ENCODE measurements around the gene ZNF346.
A peak's percentile ranks its signal among the peaks of the same experiment; 100 is the strongest.

Gene ZNF346

DNA sequence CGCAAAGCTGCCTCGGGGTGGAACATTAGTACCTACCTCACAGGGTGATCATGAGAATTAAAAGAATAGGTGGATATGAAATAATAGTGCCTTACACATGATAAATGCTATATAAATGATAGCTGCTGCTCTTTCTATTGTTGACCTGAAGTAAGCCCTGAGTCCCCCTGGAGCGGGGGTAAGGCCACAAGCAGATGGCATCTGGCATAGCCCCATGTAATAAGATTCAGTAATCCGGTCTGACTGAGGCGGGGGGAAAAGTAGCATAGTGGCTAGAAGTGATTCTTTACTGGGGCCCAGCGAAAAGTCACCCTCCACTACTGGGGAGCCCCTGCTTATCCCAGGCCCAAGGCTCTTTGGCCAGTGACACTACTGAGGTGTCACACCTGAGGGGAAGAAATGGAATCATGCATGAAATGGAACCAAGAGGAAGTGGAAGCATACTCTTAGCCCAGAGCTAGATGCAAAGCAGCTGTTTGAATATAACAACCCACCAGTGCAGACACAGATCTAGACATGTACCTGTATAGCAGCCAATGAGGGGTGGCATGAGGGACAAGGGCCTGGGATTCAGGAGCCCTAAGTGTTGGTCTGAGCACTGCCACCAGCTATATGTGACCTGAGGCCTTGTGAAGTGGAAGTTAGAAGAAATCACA is 48.2 kb downstream of the ZNF346 start:
- Histone ChIP-seq H3K36me3 (ENCODE audit: control insufficient read depth in 1 of 2, insufficient read depth in 2 of 2, low read length in 2 of 2) (peaks cover 0 to 12% of the 10 kb centered on the region in 2 donors), H3K9me3 (ENCODE audit: control insufficient read depth in 1 of 2, low read length in 2 of 2) (no peaks in the 10 kb centered on the region), H3K4me1 (ENCODE audit: control insufficient read depth in 1 of 2, insufficient read depth in 2 of 2, low read length in 2 of 2) (no peaks in the 10 kb centered on the region), H3K27me3 (ENCODE audit: low read depth, low read length) (no peaks in the 10 kb centered on the region), H3K27ac (ENCODE audit: low read length) (no peak overlapping the region), H3K4me3 (ENCODE audit: low read depth in 1 of 2, low read length in 2 of 2) (no peak overlapping the region)

DNA sequence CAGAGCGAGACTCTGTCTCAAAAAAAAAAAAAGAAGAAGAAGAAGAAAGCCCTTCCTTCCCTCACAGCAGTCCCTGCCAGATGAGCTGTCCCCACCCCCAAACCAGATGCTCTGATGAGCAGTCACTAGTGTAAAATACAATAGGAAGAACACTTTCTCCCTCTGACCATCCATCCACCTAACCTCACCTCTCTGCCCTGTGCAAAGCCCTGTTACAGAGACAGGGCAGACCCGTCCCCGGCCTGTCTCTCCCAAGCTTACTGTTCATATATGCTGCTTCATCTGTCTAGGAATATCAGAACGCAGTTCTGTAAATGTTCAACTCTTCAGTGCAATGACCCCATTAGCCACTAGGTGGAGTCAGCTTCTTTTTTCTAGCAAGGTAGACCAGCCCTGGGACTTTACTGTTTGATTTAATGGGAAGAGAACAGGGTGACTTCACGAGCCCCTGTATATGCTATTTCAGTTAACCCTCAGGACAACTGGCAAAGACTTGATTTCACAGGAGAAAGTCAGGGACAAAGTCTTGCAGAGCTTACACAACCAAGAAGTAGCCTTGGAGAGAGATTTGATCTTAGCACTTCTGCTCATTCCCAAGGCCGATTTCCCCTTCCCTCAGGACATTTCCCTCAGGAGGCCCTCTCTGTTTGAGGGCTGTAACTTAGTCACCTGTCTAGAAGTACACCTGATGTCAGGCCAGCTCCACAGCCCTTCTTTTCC is 49.3 kb downstream of the ZNF346 start:
- no peak overlapping the region for H3K4me3 ChIP-seq (ENCODE audit: low read depth in 1 of 2, low read length in 2 of 2)

DNA sequence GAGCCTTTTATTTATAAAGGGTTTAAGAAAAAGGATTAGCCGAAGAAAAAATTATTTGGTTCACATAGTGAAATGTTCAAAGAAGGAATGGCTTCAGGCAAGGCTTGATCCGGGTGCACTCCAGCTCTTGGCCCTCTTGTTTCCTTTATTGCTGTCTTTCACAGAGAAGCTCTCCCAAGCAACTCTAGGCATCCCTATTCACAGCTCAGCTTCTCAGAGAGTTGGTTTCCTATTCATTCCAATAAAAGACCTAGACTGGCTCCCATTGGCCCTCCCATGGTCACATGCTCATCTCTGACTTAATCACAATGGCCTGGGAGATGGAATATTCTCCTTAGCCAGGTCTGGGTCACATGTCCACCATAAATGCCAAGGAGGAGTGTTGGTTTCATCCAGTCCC is 54.8 kb downstream of the ZNF346 start:
- no peak overlapping the region for H3K27ac ChIP-seq (ENCODE audit: low read length)
- H3K9me3 ChIP-seq (ENCODE audit: control insufficient read depth in 1 of 2, low read length in 2 of 2), result no peaks in the 10 kb centered on the region
- H3K36me3 ChIP-seq (ENCODE audit: control insufficient read depth in 1 of 2, insufficient read depth in 2 of 2, low read length in 2 of 2), result no peaks in the 10 kb centered on the region
- H3K4me3 ChIP-seq (ENCODE audit: low read depth in 1 of 2, low read length in 2 of 2), result no peak overlapping the region
- no peaks in the 10 kb centered on the region for H3K4me1 ChIP-seq (ENCODE audit: control insufficient read depth in 1 of 2, insufficient read depth in 2 of 2, low read length in 2 of 2)
- H3K27me3 ChIP-seq (ENCODE audit: low read depth, low read length), result no peaks in the 10 kb centered on the region

More for the DNA sequence above, 49.3 kb downstream of the ZNF346 start:
- Histone ChIP-seq H3K36me3 (ENCODE audit: control insufficient read depth in 1 of 2, insufficient read depth in 2 of 2, low read length in 2 of 2) (peaks cover 0 to 6% of the 10 kb centered on the region in 2 donors), H3K27ac (ENCODE audit: low read length) (no peak overlapping the region), H3K4me1 (ENCODE audit: control insufficient read depth in 1 of 2, insufficient read depth in 2 of 2, low read length in 2 of 2) (no peaks in the 10 kb centered on the region), H3K27me3 (ENCODE audit: low read depth, low read length) (no peaks in the 10 kb centered on the region), H3K9me3 (ENCODE audit: control insufficient read depth in 1 of 2, low read length in 2 of 2) (no peaks in the 10 kb centered on the region)

DNA sequence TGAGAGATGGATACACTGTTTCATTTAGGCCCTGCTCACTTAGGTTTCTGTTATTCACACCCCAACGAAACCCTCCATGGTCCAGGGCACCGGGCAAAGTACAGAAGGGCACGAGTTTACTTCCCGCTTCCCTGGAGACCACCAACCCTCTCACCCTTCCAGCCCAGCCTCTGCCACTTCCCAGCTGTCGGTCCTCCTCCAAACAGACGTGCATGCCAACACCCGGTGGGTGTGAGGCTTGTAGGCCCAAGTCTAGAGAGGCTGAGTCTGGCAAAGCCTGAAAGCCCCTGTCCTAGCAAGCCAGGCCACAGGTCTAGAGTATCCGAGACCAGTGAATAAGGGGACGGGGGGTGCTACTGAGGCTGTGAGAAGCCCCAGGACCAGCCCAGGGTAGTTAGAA is 57.1 kb downstream of the ZNF346 start:
- no peaks in the 10 kb centered on the region for H3K4me1 ChIP-seq (ENCODE audit: control insufficient read depth in 1 of 2, insufficient read depth in 2 of 2, low read length in 2 of 2)
- no peak overlapping the region for H3K4me3 ChIP-seq (ENCODE audit: low read depth in 1 of 2, low read length in 2 of 2)
- no peak overlapping the region for H3K27ac ChIP-seq (ENCODE audit: low read length)
- no peaks in the 10 kb centered on the region for H3K9me3 ChIP-seq (ENCODE audit: control insufficient read depth in 1 of 2, low read length in 2 of 2)
- no peaks in the 10 kb centered on the region for H3K36me3 ChIP-seq (ENCODE audit: control insufficient read depth in 1 of 2, insufficient read depth in 2 of 2, low read length in 2 of 2)
- H3K27me3 ChIP-seq (ENCODE audit: low read depth, low read length), result peaks cover 4% of the 10 kb centered on the region

DNA sequence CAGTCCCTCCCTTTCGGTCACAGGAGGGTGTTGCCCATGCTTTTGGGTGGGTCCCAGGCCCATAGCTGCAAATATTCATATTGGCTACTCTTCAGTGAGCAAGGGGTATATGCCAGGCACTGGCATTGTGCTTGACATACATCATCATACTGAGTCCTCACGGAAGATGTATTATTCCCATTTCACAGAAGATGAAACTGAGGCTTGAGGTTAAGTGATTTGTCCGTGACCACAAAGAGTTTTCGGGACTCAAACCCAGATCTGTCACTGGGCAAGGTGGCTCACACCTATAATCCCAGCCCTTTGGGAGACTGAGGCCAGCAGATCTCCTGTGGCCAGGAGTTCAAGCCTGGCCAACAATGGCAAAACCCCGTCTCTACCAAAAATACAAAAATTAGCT is 57.8 kb downstream of the ZNF346 start:
- Histone ChIP-seq H3K27me3 (ENCODE audit: low read depth, low read length) (peaks cover 4% of the 10 kb centered on the region), H3K36me3 (ENCODE audit: control insufficient read depth in 1 of 2, insufficient read depth in 2 of 2, low read length in 2 of 2) (no peaks in the 10 kb centered on the region), H3K27ac (ENCODE audit: low read length) (no peak overlapping the region), H3K4me1 (ENCODE audit: control insufficient read depth in 1 of 2, insufficient read depth in 2 of 2, low read length in 2 of 2) (no peaks in the 10 kb centered on the region), H3K9me3 (ENCODE audit: control insufficient read depth in 1 of 2, low read length in 2 of 2) (no peaks in the 10 kb centered on the region), H3K4me3 (ENCODE audit: low read depth in 1 of 2, low read length in 2 of 2) (no peak overlapping the region)

DNA sequence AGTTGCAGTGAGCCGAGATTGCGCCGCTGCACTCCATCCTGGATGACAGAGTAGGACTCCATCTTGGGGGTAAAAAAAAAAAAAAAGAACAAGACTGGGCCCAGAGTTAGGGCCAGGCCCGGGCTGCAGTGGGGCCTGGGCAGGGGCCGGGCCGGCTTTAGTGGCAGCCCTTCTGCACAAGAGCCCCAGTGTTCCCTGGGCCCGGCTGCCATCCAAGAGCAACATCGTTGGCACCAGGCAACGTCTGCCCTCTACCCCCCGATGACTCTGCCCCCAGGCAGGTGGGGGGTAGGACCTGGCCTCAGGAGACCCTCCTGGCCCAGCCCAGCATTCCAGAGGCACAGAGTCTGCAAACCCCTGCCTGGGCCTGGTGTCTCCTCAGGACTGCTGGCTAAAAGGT is 59.4 kb downstream of the ZNF346 start:
- Histone ChIP-seq H3K36me3 (ENCODE audit: control insufficient read depth in 1 of 2, insufficient read depth in 2 of 2, low read length in 2 of 2) (no peaks in the 10 kb centered on the region), H3K4me3 (ENCODE audit: low read depth in 1 of 2, low read length in 2 of 2) (no peak overlapping the region), H3K9me3 (ENCODE audit: control insufficient read depth in 1 of 2, low read length in 2 of 2) (no peaks in the 10 kb centered on the region), H3K27me3 (ENCODE audit: low read depth, low read length) (peaks cover 4% of the 10 kb centered on the region), H3K27ac (ENCODE audit: low read length) (no peak overlapping the region), H3K4me1 (ENCODE audit: control insufficient read depth in 1 of 2, insufficient read depth in 2 of 2, low read length in 2 of 2) (peaks cover 0 to 7% of the 10 kb centered on the region in 2 donors)

DNA sequence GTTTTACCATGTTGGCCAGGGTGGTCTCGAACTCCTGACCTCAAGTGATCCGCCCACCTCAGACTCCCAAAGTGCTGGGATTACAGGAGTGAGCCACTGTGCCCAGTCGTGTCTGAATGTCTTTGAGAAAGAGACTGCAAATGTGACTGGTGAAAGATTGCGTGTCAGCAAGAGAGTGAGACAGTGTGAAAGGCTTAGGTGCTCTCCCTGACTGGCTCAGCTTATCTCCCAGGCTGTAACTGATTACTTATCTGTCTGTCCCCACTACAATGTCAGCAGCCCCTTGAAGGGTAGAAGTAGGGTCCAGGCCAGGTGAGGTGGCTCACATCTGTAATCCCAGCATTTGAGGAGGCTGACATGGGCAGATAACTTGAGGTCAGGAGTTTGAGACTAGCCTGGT is 60.9 kb downstream of the ZNF346 start:
- no peaks in the 10 kb centered on the region for H3K36me3 ChIP-seq (ENCODE audit: control insufficient read depth in 1 of 2, insufficient read depth in 2 of 2, low read length in 2 of 2)
- no peak overlapping the region for H3K4me3 ChIP-seq (ENCODE audit: low read depth in 1 of 2, low read length in 2 of 2)
- H3K9me3 ChIP-seq (ENCODE audit: control insufficient read depth in 1 of 2, low read length in 2 of 2), result no peaks in the 10 kb centered on the region
- H3K27me3 ChIP-seq (ENCODE audit: low read depth, low read length), result peaks cover 4% of the 10 kb centered on the region
- no peak overlapping the region for H3K27ac ChIP-seq (ENCODE audit: low read length)
- H3K4me1 ChIP-seq (ENCODE audit: control insufficient read depth in 1 of 2, insufficient read depth in 2 of 2, low read length in 2 of 2), result peaks cover 0 to 13% of the 10 kb centered on the region in 2 donors

DNA sequence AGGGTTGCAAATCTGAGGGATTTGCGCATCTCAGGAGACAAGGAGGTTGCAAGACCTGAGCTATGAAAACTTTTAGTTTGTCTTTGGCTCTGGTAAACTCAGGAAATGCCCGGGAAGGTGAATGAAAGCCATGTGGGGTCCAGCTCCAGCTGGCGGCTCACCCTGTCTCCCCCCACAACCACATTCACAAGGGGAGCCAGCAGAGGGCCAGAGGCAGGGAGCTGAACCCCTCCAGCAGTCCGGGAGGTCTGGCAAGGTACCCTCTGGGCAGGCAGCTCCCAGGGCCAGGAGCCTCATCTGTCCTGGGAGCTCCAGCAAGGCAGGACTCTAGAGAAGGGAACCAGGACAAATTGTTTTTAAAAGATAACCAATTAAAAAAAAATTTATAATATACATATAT is 61.7 kb downstream of the ZNF346 start:
- Histone ChIP-seq H3K36me3 (ENCODE audit: control insufficient read depth in 1 of 2, insufficient read depth in 2 of 2, low read length in 2 of 2) (no peaks in the 10 kb centered on the region), H3K4me3 (ENCODE audit: low read depth in 1 of 2, low read length in 2 of 2) (no peak overlapping the region), H3K4me1 (ENCODE audit: control insufficient read depth in 1 of 2, insufficient read depth in 2 of 2, low read length in 2 of 2) (peaks cover 3 to 15% of the 10 kb centered on the region in 2 donors), H3K27me3 (ENCODE audit: low read depth, low read length) (peaks cover 4% of the 10 kb centered on the region), H3K9me3 (ENCODE audit: control insufficient read depth in 1 of 2, low read length in 2 of 2) (no peaks in the 10 kb centered on the region), H3K27ac (ENCODE audit: low read length) (no peak overlapping the region)

DNA sequence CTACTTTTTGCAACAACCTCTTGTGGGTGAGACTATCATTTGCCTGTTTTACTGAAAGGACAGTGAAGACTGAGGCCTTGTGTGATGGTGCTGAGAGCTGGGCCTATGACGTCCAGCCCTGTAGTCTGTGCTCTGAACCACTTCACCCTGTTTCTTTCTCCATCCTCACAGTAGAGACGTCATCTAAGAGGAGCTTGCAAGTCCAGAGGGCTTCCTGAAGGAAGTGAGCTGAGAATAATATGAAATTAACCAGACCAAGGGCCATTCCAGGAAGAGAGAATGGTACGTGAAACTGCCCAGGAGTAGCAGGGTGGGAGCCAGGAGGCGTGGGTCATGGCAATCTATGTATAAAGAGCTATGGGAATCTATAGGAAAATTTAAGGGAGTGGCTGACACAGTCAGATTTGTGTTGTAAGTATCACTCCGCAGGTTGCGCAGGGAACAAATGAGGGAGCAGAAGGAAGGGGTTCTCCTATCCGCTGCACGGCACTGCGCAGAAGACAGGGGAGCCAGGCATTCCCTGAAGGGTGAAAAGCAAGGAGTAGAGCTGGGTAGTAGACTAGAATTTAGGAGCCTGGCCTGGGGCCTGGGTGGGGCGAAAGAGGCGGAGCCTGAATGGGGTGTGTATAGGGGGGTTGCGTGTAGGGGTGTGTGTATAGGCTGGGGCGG is 63.6 kb downstream of the ZNF346 start:
- no peaks in the 10 kb centered on the region for H3K9me3 ChIP-seq (ENCODE audit: control insufficient read depth in 1 of 2, low read length in 2 of 2)
- H3K4me3 ChIP-seq (ENCODE audit: low read depth in 1 of 2, low read length in 2 of 2), result no peak overlapping the region
- peak overlapping the region; percentile 40 for H3K27ac ChIP-seq (ENCODE audit: low read length)
- H3K27me3 ChIP-seq (ENCODE audit: low read depth, low read length), result peaks cover 4% of the 10 kb centered on the region
- no peaks in the 10 kb centered on the region for H3K36me3 ChIP-seq (ENCODE audit: control insufficient read depth in 1 of 2, insufficient read depth in 2 of 2, low read length in 2 of 2)
- H3K4me1 ChIP-seq (ENCODE audit: control insufficient read depth in 1 of 2, insufficient read depth in 2 of 2, low read length in 2 of 2), result peaks cover 9 to 26% of the 10 kb centered on the region in 2 donors

DNA sequence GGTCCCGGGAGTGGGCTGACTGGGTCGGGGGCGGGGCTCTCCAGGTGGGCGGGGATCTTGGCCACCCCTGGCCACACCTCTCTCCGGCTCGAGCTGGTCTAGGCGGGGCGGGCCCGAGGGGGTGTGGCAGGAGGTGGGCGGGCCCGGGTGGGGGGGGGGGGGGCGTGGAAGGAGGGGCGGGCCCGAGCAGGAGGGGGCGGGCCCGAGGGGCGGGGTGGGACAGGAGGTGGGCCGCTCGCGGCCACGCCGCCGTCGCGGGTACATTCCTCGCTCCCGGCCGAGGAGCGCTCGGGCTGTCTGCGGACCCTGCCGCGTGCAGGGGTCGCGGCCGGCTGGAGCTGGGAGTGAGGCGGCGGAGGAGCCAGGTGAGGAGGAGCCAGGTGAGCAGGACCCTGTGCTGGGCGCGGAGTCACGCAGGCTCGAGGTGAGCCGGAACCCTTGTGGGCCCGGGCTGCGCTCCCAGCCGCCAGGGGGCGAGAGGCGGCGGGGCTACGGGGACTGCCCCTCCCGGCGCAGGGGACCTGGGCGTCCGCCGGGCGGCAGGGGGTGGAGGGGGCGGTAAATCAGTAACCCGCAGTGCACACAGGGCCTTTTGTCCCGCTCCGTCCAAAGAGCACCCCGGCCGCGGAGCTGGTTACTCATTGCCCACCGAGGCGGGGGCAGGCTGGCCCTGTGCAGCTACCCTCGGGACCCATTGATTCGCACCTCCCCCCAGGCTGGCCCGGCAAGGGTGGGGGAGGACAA is 64.3 kb downstream of the ZNF346 start, which contains the start of gene FGFR4:
Gene FGFR4 (plus strand): TSS at position 262 of the 744 bp plus-strand sequence. CDS start 2,688 bp downstream, outside the sequence.
- Histone ChIP-seq H3K4me3 (ENCODE audit: low read depth in 1 of 2, low read length in 2 of 2) (peak within 1 kb of the TSS; percentile 42 to 60), H3K27ac (ENCODE audit: low read length) (peak within 1 kb of the TSS; percentile 76), H3K36me3 (ENCODE audit: control insufficient read depth in 1 of 2, insufficient read depth in 2 of 2, low read length in 2 of 2) (no peaks in the 10 kb centered on the region), H3K9me3 (ENCODE audit: control insufficient read depth in 1 of 2, low read length in 2 of 2) (no peaks in the 10 kb centered on the region), H3K27me3 (ENCODE audit: low read depth, low read length) (peaks cover 4% of the 10 kb centered on the region), H3K4me1 (ENCODE audit: control insufficient read depth in 1 of 2, insufficient read depth in 2 of 2, low read length in 2 of 2) (peaks cover 9 to 26% of the 10 kb centered on the region in 2 donors)

All from muscle layer of duodenum (tissue), 2 donors.